ENCODE data around the gene SERPINE2.

- TF ChIP-seq, protein P1, sequence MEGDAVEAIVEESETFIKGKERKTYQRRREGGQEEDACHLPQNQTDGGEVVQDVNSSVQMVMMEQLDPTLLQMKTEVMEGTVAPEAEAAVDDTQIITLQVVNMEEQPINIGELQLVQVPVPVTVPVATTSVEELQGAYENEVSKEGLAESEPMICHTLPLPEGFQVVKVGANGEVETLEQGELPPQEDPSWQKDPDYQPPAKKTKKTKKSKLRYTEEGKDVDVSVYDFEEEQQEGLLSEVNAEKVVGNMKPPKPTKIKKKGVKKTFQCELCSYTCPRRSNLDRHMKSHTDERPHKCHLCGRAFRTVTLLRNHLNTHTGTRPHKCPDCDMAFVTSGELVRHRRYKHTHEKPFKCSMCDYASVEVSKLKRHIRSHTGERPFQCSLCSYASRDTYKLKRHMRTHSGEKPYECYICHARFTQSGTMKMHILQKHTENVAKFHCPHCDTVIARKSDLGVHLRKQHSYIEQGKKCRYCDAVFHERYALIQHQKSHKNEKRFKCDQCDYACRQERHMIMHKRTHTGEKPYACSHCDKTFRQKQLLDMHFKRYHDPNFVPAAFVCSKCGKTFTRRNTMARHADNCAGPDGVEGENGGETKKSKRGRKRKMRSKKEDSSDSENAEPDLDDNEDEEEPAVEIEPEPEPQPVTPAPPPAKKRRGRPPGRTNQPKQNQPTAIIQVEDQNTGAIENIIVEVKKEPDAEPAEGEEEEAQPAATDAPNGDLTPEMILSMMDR (conservative IDR thresholded peaks at IDR 0.05): no peak
- no peak for TF ChIP-seq ZFX (IDR thresholded peaks at IDR 0.05)
Observed at GRCh38 chr2:223989856-223990232, 49.2 kb downstream of the SERPINE2 start.
